Tibial nerve (tissue), 4 donors: ENCODE results near the gene NALCN. TPM values are rescaled to one million over a fixed set of nuclear protein-coding genes. Genes with fewer than 3 reads are reported as not detected.

Experiments
- DNase-seq, 2 donors: peaks; one replicate each; pipeline ENCODE4 v3.0.0-alpha.2; 2019; ENCODE audit warnings: low spot score in 2 of 2
- H3K27ac ChIP-seq, 4 donors: fragments of 200-600 bp; sonication (generic) in 3 of 4; one replicate each; pipeline ENCODE4 v1.5.1; 2017 to 2019; ENCODE audit warnings: mild to moderate bottlenecking in 1 of 4
- H3K27me3 ChIP-seq, 2 donors: fragments of 200-600 bp; sonication (generic) in 1 of 2; one replicate each; pipeline versions ENCODE4 v1.5.1 to v1.6.0; 2017 to 2019
- H3K36me3 ChIP-seq, 3 donors: fragments of 200-600 bp; sonication (generic); one replicate each; pipeline ENCODE4 v1.5.1; 2018 to 2019
- H3K4me1 ChIP-seq, 4 donors: fragments of 200-600 bp; sonication (generic) in 3 of 4; one replicate each; pipeline ENCODE4 v1.5.1; 2017 to 2019
- H3K4me3 ChIP-seq, 4 donors: fragments of 200-600 bp; sonication (generic) in 3 of 4; one replicate each; pipeline ENCODE4 v1.5.1; 2017 to 2019; ENCODE audit warnings: mild to moderate bottlenecking in 1 of 4, moderate library complexity in 1 of 4
- H3K9me3 ChIP-seq, 4 donors: fragments of 200-600 bp; sonication (generic) in 3 of 4; one replicate each; pipeline ENCODE4 v1.5.1; 2017 to 2019
- CTCF ChIP-seq, 5 experiments: fragments of 200-600 bp in 3 of 5; fragments of 450-650 bp in 2 of 5; sonication (generic) in 3 of 5; IDR thresholded peaks; one replicate each; pipeline ENCODE4 v1.5.1; 2016 to 2019; ENCODE audit warnings: antibody characterized with exemption in 5 of 5, mild to moderate bottlenecking in 3 of 5, moderate library complexity in 2 of 5
- EP300 ChIP-seq, 2 donors: sonication (generic); formaldehyde crosslinking; IDR thresholded peaks; one replicate each; pipeline ENCODE4 v1.6.1; 2017; ENCODE audit warnings: antibody characterized with exemption in 2 of 2, mild to moderate bottlenecking in 1 of 2
- POLR2A ChIP-seq, 2 donors: fragments of 450-650 bp; IDR thresholded peaks; one replicate each; pipeline ENCODE4 v1.6.1; 2017; ENCODE audit warnings: antibody characterized with exemption in 2 of 2, mild to moderate bottlenecking in 2 of 2, moderate library complexity in 2 of 2
- WGBS, 2 donors: methylation state at CpG; one replicate each; pipeline ENCODE4 v1.1.5; 2018; 5-methylcytosine and 5-hydroxymethylcytosine counted together
- total RNA-seq, 4 donors: library from RNA; depleted of rRNA; stranded (reverse); fragments of >200 nt; gene quantifications; one replicate each; pipeline ENCODE4 v1.1.0, GENCODE V29; 2016

Gene NALCN
- total RNA-seq, 4 donors from 2014 or later, result 6.0 to 11.8 (median 8.7) TPM

- no peak for DNase-seq
- H3K36me3 ChIP-seq, result no peaks in the 10 kb centered on the region
- TF ChIP-seq EP300 (IDR thresholded peaks at IDR 0.05), result no peak
- TF ChIP-seq POLR2A (IDR thresholded peaks at IDR 0.05), result no peak
- TF ChIP-seq CTCF (IDR thresholded peaks at IDR 0.05), result peak in 4 of 5 experiments; percentile 41 to 69 (median 45)
- H3K9me3 ChIP-seq, result no peaks in the 10 kb centered on the region
- H3K27ac ChIP-seq, result peak overlapping the region; percentile 1 to 86 (median 65)
- H3K4me1 ChIP-seq, result peaks cover 0 to 42% (median 9%) of the 10 kb centered on the region in 4 donors
- H3K4me3 ChIP-seq, result peak overlapping the region; percentile 23 to 52 (median 36)
- 23 to 42% methylated on average over 6 to 20 of the region's 41 CpGs for WGBS, 2 donors
- no peaks in the 10 kb centered on the region for H3K27me3 ChIP-seq
Measured at GRCh38 chr13:101453784-101454201, 37.5 kb upstream of the NALCN start.

GRCh38 chr13:101452519-101453485 is 36.5 kb upstream of the NALCN start, which contains the start of gene ITGBL1:
Gene ITGBL1 (plus strand): TSS chr13:101452675. CDS start chr13:101452834, 159 bp downstream.
- 56 to 64% methylated on average over 18 of the region's 18 CpGs for WGBS, 2 donors
- Histone ChIP-seq H3K27me3 (no peaks in the 10 kb centered on the region), H3K4me1 (peaks cover 0 to 42% (median 9%) of the 10 kb centered on the region in 4 donors), H3K36me3 (no peaks in the 10 kb centered on the region), H3K9me3 (no peaks in the 10 kb centered on the region), H3K27ac (peak within 1 kb of the TSS; percentile 6 to 86 (median 65)), H3K4me3 (peak within 1 kb of the TSS; percentile 23 to 52 (median 36))
- DNase-seq, result no peak
- no peak for TF ChIP-seq CTCF (IDR thresholded peaks at IDR 0.05)
- TF ChIP-seq EP300 (IDR thresholded peaks at IDR 0.05), result no peak
- no peak for TF ChIP-seq POLR2A (IDR thresholded peaks at IDR 0.05)

GRCh38 chr13:101451641-101452040 is 35.3 kb upstream of the NALCN start:
- H3K27ac ChIP-seq, result peak overlapping the region in 1 of 4 donors; percentile 86
- no peaks in the 10 kb centered on the region for H3K9me3 ChIP-seq
- H3K27me3 ChIP-seq, result no peaks in the 10 kb centered on the region
- H3K36me3 ChIP-seq, result no peaks in the 10 kb centered on the region
- no peak overlapping the region for H3K4me3 ChIP-seq
- TF ChIP-seq POLR2A (IDR thresholded peaks at IDR 0.05) (no peak), CTCF (IDR thresholded peaks at IDR 0.05) (no peak), EP300 (IDR thresholded peaks at IDR 0.05) (no peak)
- DNase-seq, result no peak
- H3K4me1 ChIP-seq, result peaks cover 0 to 31% (median 9%) of the 10 kb centered on the region in 4 donors

- no peaks in the 10 kb centered on the region for H3K9me3 ChIP-seq
- H3K27me3 ChIP-seq, result no peaks in the 10 kb centered on the region
- peaks cover 0 to 22% (median 6%) of the 10 kb centered on the region in 4 donors for H3K4me1 ChIP-seq
- H3K27ac ChIP-seq, result peak overlapping the region in 2 of 4 donors; percentile 21 to 59
- 92 to 100% methylated on average over 2 of the region's 2 CpGs for WGBS, 2 donors
- no peak for DNase-seq
- no peak overlapping the region for H3K4me3 ChIP-seq
- TF ChIP-seq EP300 (IDR thresholded peaks at IDR 0.05), result no peak
- no peak for TF ChIP-seq CTCF (IDR thresholded peaks at IDR 0.05)
- TF ChIP-seq POLR2A (IDR thresholded peaks at IDR 0.05), result no peak
- no peaks in the 10 kb centered on the region for H3K36me3 ChIP-seq
Measured at GRCh38 chr13:101450749-101451130, 34.4 kb upstream of the NALCN start.
